Measurements from ENCODE around the gene ALDH3B2.
A peak's percentile ranks its signal among the peaks of the same experiment; 100 is the strongest.
"Not testable (repeated sequence)": the region's sequence is repeated elsewhere in the genome, so short reads cannot be mapped to it uniquely, and the experiment has no call there.

ALDH3B2 gene

DNA sequence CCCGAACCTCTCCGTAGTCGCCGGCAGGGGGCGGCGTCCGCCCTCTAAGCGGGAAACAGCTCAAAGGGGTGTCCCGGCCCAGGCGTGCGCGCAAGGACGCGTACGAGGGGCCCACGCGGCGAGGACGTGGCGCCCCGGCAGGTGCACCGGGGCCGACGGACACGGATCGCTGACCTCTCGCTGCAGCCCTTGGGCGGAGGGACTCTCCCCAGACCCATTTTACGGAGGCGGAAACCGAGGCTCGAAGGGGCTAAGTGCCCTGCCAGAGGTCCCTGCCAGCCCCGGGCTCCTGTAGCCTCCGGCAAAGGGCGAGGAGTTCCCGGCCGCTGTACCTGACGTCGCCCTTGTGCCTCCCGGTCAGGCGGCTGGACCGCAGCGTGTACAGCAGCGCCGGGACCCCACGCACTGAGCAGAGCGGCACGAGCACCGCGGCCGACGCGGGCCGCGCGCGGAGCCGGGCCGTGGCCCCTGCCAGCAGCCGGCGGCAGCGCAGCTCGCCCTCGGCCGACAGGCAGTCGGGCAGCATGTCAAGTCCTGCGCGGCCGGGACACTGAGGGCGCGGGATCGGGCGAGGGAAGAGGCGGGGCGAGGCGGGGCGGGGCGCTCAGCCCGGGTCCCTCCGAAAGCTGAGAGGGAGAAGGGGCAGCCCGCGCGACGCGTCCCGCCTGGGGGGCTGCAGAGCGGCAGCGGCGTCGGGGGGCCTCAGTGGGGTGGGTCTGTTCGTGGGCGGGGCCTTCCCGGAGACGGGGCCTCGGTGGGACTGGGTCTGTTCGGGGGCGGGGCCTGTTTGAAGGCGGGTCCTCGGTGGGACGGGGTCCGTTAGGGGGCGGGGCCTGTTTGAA is 44.8 kb downstream of the ALDH3B2 start, which contains the start of gene NUDT8:
TSS of gene NUDT8 (minus strand) at position 552 of the 842 bp plus-strand sequence. CDS start at position 526, 26 bp downstream.
- DNase-seq: peak; percentile 89

DNA sequence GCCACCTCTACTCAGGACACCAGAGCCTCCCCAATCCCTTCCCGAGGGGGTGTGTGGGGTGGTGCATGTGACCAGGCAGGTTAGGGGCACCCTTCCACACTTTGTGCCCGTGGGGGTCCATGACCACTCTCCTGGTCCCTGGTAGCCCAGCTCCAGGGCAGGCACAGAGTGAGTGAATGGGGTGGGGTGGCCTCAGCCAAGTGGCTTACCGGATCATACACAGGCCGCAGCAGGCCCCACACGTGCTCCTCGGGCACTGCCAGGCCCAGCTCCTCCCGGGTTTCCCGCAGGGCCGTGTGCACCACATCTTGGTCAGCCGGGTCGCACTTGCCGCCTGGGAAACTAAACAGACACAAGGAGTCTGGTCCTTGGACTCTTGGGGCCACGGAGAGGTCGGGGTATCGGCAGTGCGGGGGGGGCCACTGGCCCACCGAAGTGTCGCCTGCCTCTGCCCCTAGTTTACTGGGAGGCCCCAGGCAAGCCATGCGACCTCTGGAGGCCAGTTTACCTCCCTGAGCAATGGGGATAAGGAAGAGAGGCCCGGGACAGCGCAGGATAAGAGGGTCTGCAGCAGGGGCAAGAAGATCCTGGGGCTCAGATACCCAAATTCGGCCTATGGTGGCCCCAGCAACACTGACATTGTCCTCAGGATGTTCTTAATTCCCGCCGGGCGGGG is 45.6 kb downstream of the ALDH3B2 start:
- DNase-seq: no peak

DNA sequence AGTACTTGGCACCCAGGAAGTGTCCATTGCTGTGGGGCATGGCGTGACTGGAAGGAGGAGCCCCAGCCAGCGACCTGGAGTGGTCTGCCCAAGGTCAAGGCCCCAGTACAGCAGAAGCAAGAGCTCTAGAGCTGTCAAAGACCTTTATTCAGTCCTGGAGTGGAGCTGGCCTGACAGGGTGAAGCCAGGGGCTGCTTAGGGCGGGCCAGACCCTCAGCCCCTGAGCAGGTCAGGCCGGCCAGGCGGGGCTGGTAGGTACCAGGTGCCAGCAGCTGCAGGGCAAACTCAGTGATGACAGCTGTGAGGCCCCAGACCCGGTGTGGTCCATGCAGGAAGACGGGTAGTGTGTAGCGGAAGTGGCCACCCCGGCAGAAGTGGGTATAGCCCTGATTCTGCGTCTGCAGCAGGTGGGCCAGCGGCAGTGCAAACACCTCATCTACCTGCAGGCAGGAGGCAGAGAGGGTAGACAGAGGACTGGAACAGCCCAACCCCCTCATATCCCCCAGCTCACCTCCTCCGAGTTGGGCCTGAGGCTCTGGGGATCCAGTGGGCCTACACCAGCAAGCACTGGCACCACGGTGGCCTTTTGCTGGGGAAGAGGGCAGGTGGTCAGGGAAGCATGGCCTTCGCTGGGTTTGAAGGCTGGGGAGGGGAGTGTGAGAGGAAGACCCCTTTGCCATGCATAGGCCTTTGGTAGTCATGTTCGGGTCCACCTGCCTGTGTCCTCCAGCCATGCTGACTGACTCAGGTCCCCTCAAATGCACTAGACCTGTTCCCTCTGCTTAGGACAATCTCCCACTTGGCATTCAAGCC is 46.4 kb downstream of the ALDH3B2 start:
- no peak for DNase-seq

DNA sequence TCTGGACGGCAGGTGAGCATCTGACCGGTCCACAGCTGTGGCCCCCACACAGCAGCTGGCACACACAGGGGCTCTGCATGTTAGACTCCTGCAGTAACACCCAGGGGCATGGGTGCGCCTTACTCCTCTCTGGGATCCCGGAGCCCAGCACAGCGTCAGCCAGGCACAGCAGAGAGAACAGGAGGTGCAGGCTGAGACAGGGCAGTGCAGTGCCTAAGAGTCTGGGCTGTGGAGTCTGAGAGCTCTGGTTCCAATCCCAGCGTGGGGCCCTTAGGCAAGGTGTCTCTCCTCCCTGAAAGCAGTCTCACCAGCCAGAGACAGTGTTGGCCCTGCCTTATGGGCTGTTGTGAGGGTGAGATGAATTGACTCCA is 47.0 kb downstream of the ALDH3B2 start:
- no peak for DNase-seq

GRCh38 chr11:67626970-67627369 is 47.5 kb downstream of the ALDH3B2 start:
- DNase-seq: no peak

GRCh38 chr11:67626131-67626833 is 48.1 kb downstream of the ALDH3B2 start:
- DNase-seq: not testable (repeated sequence)

GRCh38 chr11:67623795-67624194 is 50.6 kb downstream of the ALDH3B2 start:
- not testable (repeated sequence) for DNase-seq

DNA sequence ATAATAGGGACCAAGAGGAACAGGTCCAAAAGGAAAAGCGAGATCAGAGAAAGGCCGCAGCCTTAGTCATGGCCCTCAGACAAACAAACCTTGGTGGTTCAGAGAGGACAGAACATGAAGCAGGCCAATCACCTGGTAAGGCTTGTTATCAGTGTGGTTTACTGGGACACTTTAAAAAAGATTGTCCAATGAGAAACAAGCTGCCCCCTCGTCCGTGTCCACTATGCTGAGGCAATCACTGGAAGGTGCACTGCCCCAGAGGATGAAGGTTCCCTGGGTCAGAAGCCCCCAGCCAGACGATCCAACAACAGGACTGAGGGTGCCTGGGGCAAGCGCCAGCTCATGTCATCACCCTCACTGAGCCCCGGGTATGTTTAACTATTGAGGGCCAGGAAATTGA is 51.5 kb downstream of the ALDH3B2 start:
- DNase-seq: not testable (repeated sequence)

DNA sequence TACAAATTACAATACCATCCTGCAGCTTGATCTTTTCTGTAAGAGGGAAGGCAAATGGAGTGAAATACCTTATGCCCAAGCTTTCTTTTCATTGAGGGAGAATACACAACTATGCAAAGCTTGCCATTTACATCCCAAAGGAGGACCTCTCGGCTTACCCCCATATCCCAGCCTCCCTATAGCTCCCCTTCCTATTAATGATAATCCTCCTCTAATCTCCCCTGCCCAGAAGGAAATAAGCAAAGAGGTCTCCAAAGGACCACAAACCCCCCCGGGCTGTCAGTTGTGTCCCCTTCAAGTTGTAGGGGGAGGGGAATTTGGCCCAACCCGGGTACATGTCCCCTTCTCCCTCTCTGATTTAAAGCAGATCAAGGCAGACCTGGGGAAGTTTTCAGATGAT is 52.5 kb downstream of the ALDH3B2 start:
- not testable (repeated sequence) for DNase-seq

DNA sequence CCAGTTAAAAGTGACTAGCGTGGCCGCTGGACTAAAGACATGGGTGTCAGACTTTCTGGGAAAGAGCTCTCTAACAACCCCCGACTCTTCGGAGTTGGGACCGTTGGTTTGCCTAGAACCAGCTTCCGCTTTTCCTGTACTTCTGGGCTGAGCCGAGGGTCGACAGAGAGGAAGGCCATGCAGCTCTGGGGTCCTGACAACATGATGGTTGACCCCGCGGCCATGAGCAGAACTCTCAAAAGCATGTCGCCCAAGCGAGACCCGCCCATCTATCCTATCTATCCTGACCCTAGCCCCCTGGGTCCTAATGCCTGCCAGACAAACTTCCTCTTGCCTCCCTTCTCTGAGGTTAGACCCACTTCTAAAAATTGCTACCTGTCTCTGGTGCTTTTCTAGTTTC is 53.8 kb downstream of the ALDH3B2 start:
- not testable (repeated sequence) for DNase-seq

DNA sequence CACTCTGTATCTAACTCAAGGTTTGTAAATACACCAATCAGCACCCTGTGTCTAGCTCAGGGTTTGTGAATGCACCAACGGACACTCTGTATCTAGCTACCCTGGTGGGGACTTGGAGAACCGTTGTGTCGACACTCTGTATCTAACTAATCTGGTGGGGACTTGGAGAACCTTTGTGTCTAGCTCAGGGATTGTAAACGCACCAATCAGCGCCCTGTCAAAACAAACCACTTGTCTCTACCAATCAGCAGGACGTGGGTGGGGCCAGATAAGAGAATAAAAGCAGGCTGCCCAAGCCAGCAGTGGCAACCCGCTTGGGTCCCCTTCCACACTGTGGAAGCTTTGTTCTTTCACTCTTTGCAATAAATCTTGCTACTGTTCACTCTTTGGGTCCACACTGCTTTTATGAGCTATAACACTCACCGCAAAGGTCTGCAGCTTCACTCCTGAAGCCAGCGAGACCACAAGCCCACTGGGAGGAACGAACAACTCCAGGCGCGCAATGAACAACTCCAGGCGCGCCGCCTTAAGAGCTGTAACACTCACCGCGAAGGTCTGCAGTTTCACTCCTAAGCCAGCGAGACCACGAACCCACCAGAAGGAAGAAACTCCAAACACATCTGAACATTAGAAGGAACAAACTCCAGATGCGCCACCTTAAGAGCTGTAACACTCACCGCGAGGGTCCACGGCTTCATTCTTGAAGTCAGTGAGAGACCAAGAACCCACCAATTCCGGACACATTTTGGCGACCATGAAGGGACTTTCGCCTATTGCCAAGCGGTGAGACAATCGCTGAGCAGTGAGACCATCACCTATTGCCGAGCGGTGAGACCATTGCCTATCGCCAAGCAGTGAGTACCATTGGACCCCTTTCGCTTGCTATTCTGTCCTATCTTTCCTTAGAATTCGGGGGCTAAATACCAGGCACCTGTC is 54.5 kb downstream of the ALDH3B2 start:
- DNase-seq: not testable (repeated sequence)

DNA sequence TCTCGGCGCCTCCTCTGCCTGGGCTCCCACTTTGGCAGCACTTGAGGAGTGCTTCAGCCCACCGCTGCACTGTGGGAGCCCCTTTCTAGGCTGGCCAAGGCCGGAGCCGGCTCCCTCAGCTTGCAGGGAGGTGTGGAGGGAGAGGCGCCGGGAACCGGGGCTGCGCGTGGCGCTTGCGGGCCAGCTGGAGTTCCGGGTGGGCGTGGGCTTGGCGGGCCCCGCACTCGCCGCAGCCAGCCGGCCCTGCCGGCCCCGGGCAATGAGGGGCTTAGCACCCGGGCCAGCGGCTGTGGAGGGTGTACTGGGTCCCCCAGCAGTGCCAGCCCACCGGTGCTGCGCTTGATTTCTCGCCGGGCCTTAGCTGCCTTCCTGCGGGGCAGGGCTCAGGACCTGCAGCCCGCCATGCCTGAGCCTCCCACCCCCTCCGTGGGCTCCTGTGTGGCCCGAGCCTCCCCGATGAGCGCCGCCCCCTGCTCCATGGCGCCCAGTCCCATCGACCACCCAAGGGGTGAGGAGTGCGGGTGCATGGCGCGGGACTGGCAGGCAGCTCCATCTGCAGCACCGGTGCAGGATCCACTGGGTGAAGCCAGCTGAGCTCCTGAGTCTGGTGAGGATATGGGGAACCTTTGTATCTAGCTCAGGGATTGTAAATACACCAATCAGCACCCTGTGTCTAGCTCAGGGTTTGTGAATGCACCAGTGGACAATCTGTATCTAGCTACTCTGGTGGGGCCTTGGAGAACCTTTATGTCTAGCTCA is 55.3 kb downstream of the ALDH3B2 start:
- DNase-seq: not testable (repeated sequence)

- DNase-seq: no peak
Observed at GRCh38 chr11:67617243-67617953, 57.0 kb downstream of the ALDH3B2 start.

GRCh38 chr11:67616431-67617242 is 57.8 kb downstream of the ALDH3B2 start:
- no peak for DNase-seq

DNA sequence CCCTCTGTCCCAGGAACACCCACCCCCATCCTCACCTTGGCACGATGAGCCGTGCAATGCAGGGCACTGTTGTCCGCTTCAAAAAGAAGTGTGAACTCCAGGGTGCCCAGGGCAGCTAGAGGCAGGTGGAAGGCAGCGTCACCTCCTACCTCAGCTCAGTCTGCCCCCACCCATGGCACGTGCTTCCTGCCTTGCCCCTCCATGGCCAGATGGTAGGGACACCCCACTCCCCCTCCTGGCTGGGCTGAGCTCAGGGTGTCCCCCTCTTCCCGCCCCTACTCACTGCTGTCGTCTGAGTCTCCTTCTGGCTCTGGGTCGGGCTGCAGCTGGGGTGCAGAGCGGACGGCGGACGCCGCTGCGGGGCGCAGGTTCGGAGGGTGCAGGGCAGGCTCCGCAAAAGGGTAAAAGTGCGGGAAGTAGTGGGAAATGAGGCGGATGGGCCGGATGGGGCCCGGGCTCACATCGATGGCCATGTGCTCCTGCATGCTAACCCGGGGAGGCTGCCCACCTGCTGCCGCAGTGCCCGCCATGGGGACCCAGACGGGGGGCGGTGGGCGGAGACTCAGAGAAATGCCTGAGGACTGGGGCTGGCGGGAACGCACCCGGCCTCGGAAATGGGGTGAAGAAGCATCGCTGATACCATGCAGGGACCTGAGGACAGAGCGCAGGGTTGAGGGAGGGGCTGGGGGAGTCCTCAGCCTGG is 58.5 kb downstream of the ALDH3B2 start:
- peak; percentile 39 for DNase-seq

DNA sequence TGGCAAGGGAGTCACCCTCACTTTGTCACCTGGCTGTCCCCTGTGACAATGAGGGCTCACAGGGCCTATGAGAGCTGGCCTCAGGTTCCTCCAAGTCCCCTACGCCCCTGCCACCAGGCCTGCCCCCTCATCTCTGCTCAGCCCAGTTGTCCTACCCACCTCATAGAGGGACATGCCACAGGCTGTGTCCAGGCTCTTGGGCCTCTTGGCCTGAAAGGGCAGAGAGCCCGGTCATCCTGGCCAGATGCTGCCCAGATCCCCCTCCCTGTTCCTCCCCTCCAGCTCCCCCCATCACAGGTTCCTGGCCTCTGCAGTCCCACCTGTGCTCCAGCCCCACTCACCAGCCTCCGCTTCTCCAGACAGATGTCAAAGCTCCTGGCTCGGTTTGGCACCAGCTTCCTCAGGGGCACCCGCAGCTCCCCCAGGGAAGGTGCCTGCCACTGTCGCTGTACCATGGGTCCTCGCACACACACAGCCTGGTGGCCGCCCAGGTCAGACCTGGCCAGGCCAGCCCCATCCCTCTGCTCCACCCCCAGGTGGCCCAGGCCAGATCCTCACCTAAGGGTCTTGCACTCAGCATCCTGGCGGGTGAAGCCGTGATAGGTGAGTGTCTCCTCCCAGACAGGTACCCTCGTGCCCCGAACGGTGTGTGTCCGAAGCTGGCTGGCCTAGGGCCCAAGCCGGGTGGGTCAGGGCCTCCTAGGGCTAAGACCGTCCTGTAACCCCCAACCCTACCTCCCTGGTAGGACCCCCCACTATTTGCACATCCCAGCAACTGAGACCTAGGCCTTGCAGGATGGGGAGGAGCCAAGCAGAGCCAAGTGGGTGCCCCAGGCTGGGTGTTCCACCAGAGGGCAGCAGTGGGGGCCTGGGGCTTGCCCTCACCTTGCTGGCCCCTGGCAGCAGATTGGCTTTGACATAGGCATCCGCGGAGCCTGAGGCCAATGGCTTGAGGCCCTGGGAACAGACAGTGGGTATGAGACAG is 59.4 kb downstream of the ALDH3B2 start:
- DNase-seq: peak; percentile 58

Measured in CD4-positive, alpha-beta T cell treated with Interleukin-21 for 1 hour (primary cell).